Bladder microvascular endothelial cell (primary cell): ENCODE results near the gene RWDD4. TPM values are rescaled to one million over a fixed set of nuclear protein-coding genes. Genes with fewer than 3 reads are reported as not detected.

Source experiments
- total RNA-seq: library from RNA; depleted of rRNA; stranded (reverse); fragments of >200 nt; gene quantifications from 2 replicates; pipeline ENCODE4 v1.2.3, GENCODE V29; 2014

RWDD4 gene
- total RNA-seq, result 9.4 and 11.6 TPM in 2 replicates

GRCh38 chr4:183659029-183659871, at the start of gene RWDD4, which contains the start of gene TRAPPC11:
Gene RWDD4, minus strand, starts transcription at chr4:183659185. Its CDS starts 233 bp downstream, at chr4:183658952.
Gene TRAPPC11, plus strand, starts transcription at chr4:183659293. Its CDS starts 4,575 bp downstream, at chr4:183663868.

Other genes starting within 250 kb of the RWDD4 start
- 12.1 and 13.8 TPM in 2 replicates for gene CDKN2AIP, start 214.5 kb downstream of the RWDD4 start, total RNA-seq
- gene ING2, start 154.1 kb downstream of the RWDD4 start, total RNA-seq, result 5.0 and 6.5 TPM in 2 replicates
- gene TRAPPC11, start 108 bp upstream of the RWDD4 start, total RNA-seq, result 25.3 and 41.5 TPM in 2 replicates
- 1.6 and 6.7 TPM in 2 replicates for gene STOX2, start 246.1 kb upstream of the RWDD4 start, total RNA-seq